ENCODE measurements around the gene TBCC.

DNA sequence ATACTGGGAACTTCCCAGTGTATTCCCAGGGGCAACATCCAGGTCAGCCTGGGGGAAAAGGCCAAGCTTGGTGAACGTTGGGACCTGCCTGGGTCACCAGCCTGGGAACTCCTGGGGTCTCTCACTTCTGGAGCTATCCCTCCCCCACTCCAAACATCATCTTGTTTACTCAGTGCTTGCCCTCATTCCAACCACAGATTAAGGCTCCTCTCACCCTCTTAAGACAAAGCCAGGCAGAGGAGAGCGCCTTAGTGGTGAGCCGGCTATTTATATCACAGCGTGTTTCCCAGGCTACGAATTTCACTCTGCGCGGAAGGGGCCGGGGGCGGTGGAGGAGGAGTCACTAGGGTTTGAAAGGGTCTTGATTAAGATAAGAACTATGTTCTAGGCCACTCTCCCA, 35.6 kb downstream of the TBCC start:
- TF ChIP-seq ZNF274 (IDR thresholded peaks at IDR 0.05; ENCODE audit: low read depth, low read length) (no peak), YY1 (IDR thresholded peaks at IDR 0.05; ENCODE audit: insufficient read depth, insufficient read length) (no peak), SUZ12 (IDR thresholded peaks at IDR 0.05; ENCODE audit: extremely low read depth, insufficient read depth, insufficient read length) (no peak)

All from NT2/D1 (cell line).